Lung (tissue), 12 donors: Measurements from ENCODE around the gene KRT4. TPM values are rescaled to one million over a fixed set of nuclear protein-coding genes. Genes with fewer than 3 reads are reported as not detected.

Source experiments
- ATAC-seq: fragments of 200-7000 bp; cut with Tn5 transposase; one replicate; pipeline ENCODE4 v1.9.1; 2020; ENCODE audit warnings: moderate number of reproducible peaks; ENCODE audit not compliant: insufficient read depth, low FRiP score
- DNase-seq, 3 donors: peaks; one replicate each; pipeline ENCODE4 v3.0.0-alpha.2; 2013 to 2017
- H3K27ac ChIP-seq, 2 donors: one replicate each; pipeline ENCODE4 v1.5.1; 2013; ENCODE audit warnings: mild to moderate bottlenecking in 2 of 2, moderate library complexity in 2 of 2, control low read depth in 1 of 2, inconsistent platforms in 1 of 2, low read depth in 1 of 2, low read length in 1 of 2
- H3K27me3 ChIP-seq, 3 donors: one replicate each; pipeline ENCODE4 v1.5.1; 2013; ENCODE audit warnings: low read length in 2 of 3; ENCODE audit not compliant: control insufficient read depth in 3 of 3, insufficient read depth in 3 of 3
- H3K36me3 ChIP-seq, 4 donors: one replicate each; pipeline ENCODE4 v1.5.1; 2013; ENCODE audit warnings: low read length in 4 of 4, mild to moderate bottlenecking in 1 of 4, moderate library complexity in 1 of 4; ENCODE audit not compliant: control insufficient read depth in 4 of 4, insufficient read depth in 4 of 4
- H3K4me1 ChIP-seq, 5 donors: one replicate each; pipeline ENCODE4 v1.5.1; 2013; ENCODE audit warnings: low read length in 5 of 5, mild to moderate bottlenecking in 2 of 5, moderate library complexity in 1 of 5; ENCODE audit not compliant: control insufficient read depth in 5 of 5, insufficient read depth in 5 of 5
- H3K4me3 ChIP-seq: one replicate; pipeline ENCODE4 v1.5.1; 2013; ENCODE audit warnings: mild to moderate bottlenecking, control low read depth, moderate library complexity
- H3K9ac ChIP-seq, 2 donors: one replicate each; pipeline ENCODE4 v1.5.1; 2013; ENCODE audit warnings: low read length in 2 of 2, control low read depth in 1 of 2; ENCODE audit not compliant: insufficient read depth in 1 of 2
- H3K9me3 ChIP-seq, 4 donors: one replicate each; pipeline ENCODE4 v1.5.1; 2013; ENCODE audit warnings: low read length in 3 of 4, mild to moderate bottlenecking in 1 of 4, moderate library complexity in 1 of 4; ENCODE audit not compliant: control insufficient read depth in 4 of 4, insufficient read depth in 3 of 4
- WGBS, 2 donors: extraction: QIAGEN DNeasy Blood & Tissue Kit; methylation state at CpG; one replicate each; pipeline ENCODE4 v1.1.7; 2013; 5-methylcytosine and 5-hydroxymethylcytosine counted together
- polyA plus RNA-seq, 2 donors: library from polyadenylated mRNA; stranded (reverse); fragments of 200-250 nt; gene quantifications; one replicate each; pipeline ENCODE4 v1.2.1, GENCODE V29; 2013
- total RNA-seq, 2 donors: library from RNA; depleted of rRNA in 1 of 2; stranded (reverse); fragments of >200 nt in 1 of 2; gene quantifications; one replicate each; pipeline ENCODE4 v1.2.1, GENCODE V29; 2014 to 2021
- TF ChIP-seq, protein P1 (sequence below): IDR thresholded peaks from 2 replicates; pipeline ENCODE4 v1.5.1; 2012; ENCODE audit warnings: mild to moderate bottlenecking; ENCODE audit errors: control extremely low read depth, extremely low read depth
- donor health status: control.
- donor health status: control.
- donor health status: Bipolar disorder and iron deficiency.
- donor health status: healthy.
- donor health status: DM: yes; HTN: yes; CAD: no.

The KRT4 gene
- total and polyA plus RNA-seq, 4 donors = 1.3 to 7.7 (median 3.4) TPM

DNA sequence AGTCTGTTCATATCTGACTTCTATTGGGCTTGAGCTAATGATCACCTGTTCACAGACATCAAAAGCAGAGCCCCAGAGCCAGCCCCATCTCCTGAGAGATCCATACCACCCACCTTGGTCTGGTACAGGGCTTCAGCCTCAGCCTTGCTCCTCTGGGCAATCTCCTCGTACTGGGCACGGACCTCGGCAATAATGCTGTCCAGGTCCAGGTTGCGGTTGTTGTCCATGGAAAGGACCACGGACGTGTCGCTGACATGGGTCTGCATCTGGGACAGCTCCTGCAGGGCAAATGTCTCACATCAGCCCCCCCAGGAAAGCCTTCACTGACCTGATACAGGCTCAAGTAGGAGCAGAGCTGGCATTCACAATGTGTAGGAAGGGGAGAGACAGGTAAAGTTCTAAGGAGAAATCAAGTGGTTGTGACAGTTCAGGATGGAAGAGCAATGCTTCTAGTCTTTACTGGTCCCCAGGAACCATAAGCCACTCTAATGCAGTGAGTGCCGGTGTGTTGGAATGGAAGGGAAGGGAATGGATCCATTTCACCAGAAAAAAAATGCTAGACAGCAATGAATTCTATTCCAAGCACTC, 5.2 kb downstream of the KRT4 start:
- H3K9me3 ChIP-seq = peaks cover 0 to 3% (median 0%) of the 10 kb centered on the region in 4 donors
- no peak overlapping the region for H3K4me3 ChIP-seq
- H3K27ac ChIP-seq = no peak overlapping the region
- 92 to 93% methylated on average over 8 of the region's 8 CpGs for WGBS, 2 donors
- ATAC-seq (no peak), DNase-seq (no peak)
- no peaks in the 10 kb centered on the region for H3K36me3 ChIP-seq
- TF ChIP-seq, protein P1, sequence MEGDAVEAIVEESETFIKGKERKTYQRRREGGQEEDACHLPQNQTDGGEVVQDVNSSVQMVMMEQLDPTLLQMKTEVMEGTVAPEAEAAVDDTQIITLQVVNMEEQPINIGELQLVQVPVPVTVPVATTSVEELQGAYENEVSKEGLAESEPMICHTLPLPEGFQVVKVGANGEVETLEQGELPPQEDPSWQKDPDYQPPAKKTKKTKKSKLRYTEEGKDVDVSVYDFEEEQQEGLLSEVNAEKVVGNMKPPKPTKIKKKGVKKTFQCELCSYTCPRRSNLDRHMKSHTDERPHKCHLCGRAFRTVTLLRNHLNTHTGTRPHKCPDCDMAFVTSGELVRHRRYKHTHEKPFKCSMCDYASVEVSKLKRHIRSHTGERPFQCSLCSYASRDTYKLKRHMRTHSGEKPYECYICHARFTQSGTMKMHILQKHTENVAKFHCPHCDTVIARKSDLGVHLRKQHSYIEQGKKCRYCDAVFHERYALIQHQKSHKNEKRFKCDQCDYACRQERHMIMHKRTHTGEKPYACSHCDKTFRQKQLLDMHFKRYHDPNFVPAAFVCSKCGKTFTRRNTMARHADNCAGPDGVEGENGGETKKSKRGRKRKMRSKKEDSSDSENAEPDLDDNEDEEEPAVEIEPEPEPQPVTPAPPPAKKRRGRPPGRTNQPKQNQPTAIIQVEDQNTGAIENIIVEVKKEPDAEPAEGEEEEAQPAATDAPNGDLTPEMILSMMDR = no peak
- H3K27me3 ChIP-seq = peaks cover 0 to 36% (median 2%) of the 10 kb centered on the region in 3 donors
- no peak overlapping the region for H3K9ac ChIP-seq
- H3K4me1 ChIP-seq = peaks cover 0 to 2% (median under 1%) of the 10 kb centered on the region in 5 donors

DNA sequence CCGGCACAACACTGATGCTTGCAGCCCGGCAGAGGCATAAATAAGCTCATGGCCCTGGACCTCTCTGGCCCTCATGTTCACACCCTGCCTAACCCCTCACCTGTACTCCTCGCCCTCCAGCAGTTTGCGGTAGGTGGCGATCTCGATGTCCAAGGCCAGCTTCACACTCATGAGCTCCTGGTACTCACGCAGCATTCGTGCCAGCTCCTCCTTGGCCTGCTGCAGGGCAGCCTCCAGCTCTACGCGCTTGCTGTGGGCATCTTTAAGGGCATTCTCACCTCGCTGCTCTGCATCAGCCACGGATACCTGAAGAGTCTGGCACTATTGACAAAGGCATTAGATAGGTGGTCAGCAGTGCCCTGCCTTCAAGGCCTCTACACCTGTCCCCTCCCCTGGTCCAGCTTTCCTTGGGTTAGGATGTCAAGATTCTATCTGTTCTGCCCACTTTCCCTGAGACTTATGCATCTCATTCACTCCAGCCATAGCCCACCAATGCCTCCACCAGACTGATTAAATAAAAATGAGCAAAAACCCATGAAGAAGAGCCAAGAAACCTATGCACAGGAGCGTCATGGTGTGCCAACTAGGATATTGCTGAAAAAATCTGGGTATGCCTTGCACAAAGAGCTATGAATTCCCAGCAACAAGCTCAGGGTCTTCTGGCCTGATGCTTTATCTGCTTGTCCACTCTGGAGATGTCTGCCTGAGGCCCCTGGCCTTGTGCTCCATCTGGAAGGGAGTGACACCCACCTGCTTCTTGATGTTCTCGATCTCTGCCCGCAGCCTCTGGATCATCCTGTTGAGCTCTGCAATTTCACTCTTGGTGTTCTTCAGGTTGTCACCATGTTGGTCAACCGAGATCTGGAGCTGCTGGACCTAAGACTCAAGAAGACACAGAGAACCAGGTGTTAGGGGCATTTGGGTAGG, 6.1 kb downstream of the KRT4 start:
- DNase-seq = no peak
- Histone ChIP-seq H3K27me3 (peaks cover 0 to 36% (median 2%) of the 10 kb centered on the region in 3 donors), H3K4me1 (no peaks in the 10 kb centered on the region), H3K36me3 (no peaks in the 10 kb centered on the region), H3K9ac (no peak overlapping the region), H3K4me3 (no peak overlapping the region), H3K27ac (no peak overlapping the region), H3K9me3 (peaks cover 0 to 3% (median 0%) of the 10 kb centered on the region in 4 donors)
- WGBS, 2 donors = 86 to 90% methylated on average over 16 of the region's 16 CpGs
- TF ChIP-seq, protein P1 = no peak
- no peak for ATAC-seq

DNA sequence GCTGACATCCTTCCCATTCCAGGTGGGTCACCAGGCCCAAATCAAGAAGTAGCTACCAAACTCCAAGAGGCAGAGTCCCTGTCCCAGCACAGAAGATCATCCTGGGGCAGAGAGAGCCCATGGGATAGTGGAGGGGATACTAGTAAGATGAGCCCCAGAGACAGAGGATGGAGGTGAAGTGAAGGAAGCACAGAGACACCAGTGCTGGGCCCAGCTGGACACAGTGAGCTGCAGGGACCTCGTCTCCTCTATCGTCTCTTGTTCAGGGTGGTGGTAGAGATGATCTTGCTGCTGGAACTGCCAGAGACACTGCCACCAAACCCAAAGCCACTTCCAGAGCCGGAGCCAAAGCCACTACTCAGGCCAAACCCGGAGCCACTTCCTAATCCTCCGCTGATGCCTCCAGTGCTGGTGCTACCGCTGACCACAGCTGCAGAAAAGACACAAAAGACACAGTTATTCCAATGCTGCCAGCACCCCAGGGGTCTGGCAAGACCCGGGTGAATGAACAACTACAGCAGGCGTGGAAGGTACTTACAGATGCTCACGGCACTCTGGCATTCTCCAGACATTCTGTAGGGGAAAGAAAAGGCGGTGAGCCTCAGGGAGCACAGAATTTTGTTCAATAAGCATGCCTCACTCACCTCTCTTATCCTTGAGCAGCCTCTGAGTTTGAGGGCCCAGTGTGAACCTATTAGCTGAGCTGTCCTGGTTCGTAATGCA, 6.9 kb downstream of the KRT4 start:
- no peaks in the 10 kb centered on the region for H3K4me1 ChIP-seq
- peaks cover 0 to 32% (median 5%) of the 10 kb centered on the region in 3 donors for H3K27me3 ChIP-seq
- H3K27ac ChIP-seq = no peak overlapping the region
- H3K4me3 ChIP-seq = no peak overlapping the region
- H3K36me3 ChIP-seq = no peaks in the 10 kb centered on the region
- no peak for ATAC-seq
- DNase-seq = no peak
- 90 to 95% methylated on average over 11 of the region's 11 CpGs for WGBS, 2 donors
- TF ChIP-seq, protein P1 = no peak
- H3K9me3 ChIP-seq = peaks cover 0 to 3% (median 0%) of the 10 kb centered on the region in 4 donors
- H3K9ac ChIP-seq = no peak overlapping the region
